Kidney tubule cell (primary cell): Measurements from ENCODE around the gene CYB5R3.
"Not testable (repeated sequence)": the region's sequence is repeated elsewhere in the genome, so short reads cannot be mapped to it uniquely, and the experiment has no call there.

Source experiments
- DNase-seq: peaks from one replicate; pipeline ENCODE4 v3.0.0-alpha.2; 2018; ENCODE audit warnings: low spot score

Gene CYB5R3

DNA sequence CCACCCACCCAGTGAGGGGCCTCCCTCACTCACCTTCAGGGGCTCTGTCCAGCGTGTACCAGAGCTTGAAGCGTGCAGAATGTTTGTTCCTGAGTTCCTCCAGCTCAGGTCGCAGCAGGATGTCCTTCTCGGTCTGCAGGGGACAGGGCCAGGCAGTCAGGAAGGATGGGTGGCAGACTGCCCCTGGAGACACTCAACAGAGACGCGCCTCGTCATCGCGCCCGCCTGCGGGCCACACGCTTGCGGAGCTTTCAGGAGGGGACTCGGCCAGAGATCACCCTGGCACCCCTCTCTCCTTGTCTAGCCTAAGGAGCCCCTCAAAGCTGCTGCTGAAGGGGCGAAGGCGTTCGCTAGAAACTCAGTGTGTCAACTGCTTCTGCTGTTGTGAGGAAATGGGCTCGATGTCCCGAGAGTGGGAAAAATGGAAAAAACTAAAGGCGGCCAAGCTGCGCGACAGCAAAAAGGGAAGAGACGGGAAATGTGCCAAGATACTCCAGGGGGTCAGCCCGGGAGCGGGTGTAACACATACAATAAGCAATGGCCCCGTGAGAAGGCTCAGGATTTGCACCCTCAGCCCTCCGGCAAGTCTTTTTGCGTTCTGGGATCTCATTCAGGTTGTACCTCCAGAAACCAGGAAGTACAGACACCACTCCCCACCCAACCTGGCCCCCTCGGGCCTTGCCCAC lies 25.3 kb downstream of the CYB5R3 start:
- no peak for DNase-seq

DNA sequence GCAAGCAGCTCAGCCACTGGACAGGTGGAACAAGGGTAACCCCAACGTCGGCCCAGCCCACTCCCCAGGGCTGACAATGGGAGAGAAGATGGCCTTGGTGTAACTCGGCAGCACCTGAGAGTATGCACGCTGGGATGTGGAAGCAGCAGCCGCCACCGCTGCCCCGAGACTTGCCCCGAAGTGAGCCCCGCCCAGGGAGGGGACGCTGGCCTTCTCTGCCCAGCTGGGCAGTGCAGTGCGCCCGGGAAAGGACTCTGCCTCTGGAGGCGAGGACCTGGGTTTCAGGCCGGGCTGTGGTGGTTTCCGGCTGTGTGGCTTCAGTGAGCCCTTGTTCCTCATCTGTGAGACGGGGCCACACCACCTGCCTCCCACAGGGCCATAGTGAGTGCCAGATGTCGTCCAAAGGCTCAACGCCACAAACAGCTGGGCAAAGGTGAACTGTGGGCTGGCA lies 25.9 kb downstream of the CYB5R3 start:
- DNase-seq: no peak

DNA sequence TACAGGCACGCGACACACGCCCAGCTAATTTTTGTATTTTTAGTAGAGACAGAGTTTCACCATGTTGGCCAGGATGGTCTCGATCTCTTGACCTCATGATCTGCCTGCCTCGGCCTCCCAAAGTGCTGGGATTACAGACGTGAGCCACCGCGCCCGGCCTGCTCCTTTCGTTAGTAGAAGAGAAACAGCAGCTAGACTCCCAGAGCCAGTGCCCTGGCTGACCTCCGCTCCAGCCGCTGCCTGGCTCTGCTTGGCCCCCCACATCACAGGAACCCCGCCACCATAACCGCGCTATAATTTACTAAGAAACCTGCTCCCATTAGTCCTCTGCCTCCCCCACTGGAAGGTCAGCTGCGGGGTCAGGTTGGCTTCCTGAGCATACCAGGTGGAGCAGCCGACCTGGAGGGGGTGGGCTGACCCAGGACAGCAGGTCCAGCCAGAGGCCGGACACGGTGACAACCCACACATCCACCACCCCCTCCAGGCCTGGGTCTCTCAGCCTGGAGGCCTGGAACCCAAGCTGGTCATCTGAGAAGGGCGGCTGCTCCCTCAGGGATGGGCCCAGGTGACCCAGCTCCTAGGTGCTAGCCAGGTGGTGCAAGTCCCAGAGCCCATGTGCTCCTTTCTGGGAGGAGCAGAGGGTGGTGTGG lies 27.0 kb downstream of the CYB5R3 start:
- DNase-seq: no peak

DNA sequence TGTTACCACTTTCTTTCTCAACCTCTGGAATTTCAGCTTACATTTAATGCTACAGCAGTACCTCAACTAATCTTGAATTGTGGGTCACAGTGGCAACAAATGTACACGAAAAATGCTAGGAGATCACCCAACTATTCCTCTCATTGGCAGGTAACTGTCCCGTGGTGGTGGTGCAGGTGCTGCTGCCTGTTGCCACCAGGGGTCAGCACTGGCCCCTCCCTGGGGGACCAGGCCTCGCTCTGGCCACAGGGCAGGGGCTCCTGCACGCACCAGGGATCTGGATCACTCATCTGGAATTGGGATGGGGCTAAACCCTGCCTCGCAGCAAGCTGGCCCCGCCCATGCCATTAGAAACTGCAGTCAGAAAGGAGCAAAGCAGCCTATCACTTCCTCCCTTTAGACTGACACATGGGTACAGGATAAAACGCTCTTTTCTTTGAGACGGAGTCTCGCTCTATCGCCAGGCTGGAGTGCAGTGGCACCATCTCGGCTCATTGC lies 27.6 kb downstream of the CYB5R3 start:
- peak; percentile 90 for DNase-seq

DNA sequence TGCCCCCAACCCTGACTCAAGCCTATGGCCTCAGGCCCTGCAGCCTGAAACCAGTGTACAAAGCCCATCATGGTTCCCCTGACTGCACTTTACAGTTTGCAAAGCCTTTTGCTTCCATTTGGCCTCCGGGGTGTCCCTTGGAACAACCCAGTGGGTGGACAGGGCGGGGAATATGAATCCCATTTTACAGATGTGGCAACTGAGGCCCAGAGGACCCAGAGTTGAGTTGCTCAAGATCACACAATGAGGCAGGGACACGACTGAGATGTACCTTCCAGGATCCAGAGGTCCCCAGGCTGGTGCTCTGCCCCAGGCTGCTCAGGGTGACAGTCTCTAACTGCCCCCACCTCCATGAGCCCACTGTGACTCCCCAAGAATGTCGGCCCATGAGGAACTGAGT lies 29.1 kb downstream of the CYB5R3 start:
- DNase-seq: no peak

DNA sequence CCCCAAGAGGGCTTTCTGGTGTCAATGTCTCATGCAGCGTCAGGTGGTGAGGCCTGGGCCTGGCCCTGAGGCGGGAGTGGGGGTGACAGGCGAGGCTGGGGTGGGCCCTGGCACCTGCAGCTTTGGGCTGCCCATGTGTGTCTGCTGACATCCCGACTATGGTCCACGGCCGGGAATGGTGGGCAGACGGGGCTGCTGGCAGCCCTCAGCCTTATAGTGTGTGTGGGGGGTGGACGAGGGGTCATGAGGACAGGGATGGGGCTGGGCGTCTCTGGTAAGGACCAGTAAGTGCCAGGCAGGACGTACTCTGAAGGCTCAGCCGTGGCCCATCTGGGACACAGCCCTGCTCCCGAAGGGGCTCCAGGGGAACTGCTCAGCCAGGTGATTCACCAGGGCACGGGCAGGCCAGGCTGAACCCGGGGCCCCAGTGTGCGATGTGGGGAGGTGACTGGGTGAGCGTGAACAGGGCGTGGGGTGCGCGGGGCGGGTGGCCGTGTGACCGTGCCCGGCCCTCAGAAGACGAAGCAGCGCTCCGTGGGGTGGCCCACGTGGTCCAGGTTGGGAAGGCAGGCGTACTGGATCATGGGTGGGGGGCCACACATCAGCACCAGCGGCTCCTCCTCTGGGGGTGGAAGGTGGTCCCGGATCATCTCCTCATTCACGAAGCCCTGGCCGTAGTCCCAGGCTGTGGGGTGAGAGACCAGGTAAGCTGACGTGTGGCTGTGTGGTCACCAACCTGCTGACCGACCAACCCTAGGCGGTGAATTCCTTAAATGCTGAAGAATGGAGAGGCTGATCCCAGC lies 29.7 kb downstream of the CYB5R3 start:
- no peak for DNase-seq

DNA sequence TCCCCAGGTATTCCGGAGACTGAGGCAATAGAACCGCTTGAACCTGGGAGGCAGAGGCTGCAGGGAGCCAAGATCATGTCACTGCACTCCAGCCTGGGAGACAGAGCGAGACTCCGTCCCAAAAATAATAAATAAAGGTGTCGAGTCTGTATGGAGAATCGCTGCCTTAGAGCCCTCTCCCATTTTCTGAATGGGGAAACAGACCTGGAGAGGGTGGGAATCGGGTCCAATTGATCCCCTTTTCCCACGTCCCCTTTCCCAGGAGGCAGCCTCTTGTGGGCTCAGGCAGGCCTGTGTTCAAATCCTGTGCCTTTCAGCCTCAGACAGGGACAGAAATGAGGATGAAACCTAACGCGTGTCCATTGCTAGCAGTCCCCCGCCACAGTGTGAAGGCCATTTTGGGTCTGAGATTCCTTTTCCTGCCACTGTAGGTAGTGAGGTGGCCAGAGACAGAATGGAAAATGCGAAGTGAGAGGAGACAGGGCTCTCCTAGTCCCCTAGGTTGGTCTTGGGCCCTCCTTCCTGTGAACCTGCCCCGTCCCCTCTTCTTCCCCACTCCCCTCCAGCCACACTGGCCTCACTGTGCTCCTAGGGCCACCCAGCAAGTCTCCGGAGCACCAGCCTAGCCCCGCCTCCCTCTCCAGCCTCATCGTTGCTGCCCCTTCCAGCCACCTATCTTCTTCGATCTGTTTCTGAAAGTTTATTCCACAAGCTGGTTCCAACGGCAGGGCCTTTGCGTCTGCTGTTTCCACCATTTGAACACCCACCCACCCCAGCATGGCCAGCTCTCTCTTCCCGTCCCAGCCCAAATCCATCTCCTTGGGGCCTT lies 31.8 kb downstream of the CYB5R3 start:
- no peak for DNase-seq

DNA sequence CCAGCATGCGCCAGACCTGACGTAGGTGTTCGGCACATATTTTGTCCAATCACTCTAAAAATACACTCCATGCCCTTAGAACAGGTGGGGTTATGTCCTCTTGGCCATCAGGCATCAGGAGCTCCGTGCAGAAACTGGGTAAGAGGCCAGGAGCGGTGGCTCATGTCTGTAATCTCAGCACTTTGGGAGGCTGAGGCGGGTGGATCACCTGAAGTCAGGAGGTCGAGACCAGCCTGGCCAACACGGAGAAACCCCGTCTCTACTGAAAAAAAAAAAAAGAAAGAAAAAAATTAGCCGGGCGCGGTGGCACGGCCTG lies 33.4 kb downstream of the CYB5R3 start:
- DNase-seq: not testable (repeated sequence)

DNA sequence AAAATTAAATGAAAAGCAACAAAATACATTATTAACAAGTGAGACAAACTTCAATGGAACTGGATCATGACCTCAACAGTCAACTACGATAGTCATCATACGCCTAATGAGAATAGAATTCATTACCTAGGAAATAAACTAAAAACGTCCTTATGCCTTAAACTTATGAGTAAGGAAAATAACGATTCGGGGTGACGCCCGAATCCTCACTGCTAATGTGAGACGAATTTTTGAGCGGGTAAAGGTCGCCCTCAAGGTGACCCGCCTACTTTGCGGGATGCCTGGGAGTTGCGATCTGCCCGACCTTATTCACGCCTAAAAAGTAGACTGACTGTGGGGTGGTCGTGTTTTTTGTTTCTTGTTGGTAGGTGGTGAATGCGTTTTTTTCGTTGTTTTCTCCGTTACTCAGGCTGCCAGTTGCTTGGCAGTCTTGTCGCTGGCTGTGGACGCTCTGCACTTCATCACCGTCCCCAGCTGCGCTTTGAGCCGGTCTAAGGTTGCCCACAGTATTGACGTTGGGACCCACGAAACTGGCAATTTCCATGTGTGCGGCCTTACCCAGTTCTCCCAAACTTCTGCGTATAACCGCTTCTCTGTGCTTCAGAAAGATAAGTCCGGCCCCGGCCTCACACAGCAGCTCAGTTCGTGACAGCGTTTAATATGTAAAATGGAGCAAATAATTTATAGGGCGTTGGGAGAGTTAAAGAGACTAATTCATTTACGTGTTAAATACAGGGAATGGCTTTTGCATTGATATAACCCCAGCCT lies 33.9 kb downstream of the CYB5R3 start:
- peak; percentile 100 for DNase-seq

DNA sequence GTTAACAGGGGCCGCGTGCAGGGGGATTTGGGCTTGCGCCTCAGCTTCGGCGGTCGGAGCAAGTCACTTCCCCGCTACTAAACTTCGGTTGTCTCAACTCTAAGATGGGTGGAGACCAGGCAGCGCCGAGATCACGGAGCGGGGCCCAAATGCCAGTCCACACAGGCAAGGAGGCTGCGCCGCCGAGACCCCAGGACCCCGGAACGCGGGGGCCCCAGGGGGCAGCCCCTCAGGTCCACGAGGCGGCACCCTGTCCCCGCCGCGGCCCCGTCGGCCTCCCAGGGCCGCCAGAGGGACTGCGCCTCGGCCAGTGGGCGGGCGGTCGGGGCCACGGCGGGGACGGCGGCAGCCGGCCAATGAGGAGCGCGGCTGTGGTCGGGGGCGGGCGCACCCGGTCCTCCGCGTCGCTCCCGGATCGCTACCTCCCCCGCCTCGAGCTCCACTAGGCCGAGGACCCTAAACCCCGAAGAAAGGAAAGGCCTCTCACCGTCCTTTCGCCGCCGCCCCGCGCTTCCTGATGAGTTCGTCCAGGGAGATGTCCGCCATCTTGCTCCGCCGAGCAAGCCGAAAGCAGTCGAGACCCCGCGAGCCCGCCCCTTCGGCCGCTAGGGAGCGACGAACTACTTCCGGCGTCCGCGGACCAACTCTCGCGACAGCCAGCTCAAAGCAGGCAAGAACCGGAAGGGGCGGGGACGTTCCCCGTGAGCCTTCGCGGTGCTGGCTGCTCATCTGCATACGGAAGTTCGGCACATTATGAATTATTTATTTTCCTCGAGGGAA lies 34.7 kb downstream of the CYB5R3 start, which contains the start of gene POLDIP3:
POLDIP3 (minus strand) TSS at position 572 of the 780 bp plus-strand sequence; CDS start at position 546, 26 bp downstream.
- DNase-seq: peak; percentile 98

DNA sequence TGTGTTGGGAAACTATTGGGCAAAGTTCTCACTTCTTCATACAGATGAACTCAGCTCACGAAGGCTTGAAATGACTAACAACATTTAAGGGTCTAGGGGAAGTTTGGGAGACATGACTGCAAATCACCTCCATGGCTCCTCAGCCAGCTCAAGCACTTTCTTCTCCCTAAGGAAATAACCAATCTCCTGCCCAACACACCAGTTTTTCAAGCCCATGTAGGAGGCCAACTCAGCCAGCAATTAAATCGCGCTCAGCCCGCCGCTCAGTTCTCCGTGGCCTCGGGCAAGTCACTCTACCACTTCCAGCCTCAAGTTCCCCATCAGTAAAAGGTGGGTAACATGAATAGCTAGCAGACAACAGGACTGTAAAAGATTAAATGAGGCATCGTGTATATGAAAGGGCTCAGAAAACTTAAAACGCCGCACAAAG lies 35.3 kb downstream of the CYB5R3 start:
- peak; percentile 42 for DNase-seq

DNA sequence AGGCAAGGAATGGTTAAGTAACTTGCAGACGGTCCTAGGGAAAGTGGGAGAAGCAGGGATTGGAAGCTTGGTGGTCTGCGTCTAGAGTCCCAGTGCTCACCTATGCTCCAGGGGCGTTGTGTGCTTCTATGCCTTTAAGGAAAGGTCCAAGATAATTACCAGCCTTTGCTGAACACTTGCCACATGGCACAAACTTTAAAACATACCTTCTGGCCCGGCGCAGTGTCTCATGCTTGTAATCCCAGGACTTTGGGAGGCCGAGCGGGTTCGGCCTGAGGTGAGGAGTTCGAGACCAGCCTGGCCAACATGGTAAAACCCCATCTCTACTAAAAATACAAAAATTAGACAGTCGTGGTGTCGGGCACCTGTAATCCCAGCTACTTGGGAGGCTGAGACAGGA lies 36.9 kb downstream of the CYB5R3 start:
- no peak for DNase-seq

DNA sequence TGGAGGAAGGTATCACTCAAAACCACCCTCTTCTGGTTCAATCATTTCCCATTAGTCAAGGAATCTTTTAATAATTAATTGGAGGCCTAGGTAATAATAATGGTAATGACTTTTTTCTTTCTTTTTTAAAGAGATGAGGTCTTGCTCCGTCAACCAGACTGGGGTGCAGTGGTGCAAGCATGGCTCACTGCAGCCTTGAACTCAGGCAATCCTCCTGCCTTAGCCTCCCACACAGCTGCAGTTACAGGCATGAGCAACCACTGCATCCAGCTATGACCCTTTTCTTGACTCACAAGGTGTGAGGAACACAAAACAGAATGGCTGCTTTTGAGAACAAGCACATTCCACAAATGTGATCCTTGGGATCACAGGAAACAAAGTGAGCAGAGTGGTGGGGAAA lies 38.1 kb downstream of the CYB5R3 start:
- peak; percentile 93 for DNase-seq

DNA sequence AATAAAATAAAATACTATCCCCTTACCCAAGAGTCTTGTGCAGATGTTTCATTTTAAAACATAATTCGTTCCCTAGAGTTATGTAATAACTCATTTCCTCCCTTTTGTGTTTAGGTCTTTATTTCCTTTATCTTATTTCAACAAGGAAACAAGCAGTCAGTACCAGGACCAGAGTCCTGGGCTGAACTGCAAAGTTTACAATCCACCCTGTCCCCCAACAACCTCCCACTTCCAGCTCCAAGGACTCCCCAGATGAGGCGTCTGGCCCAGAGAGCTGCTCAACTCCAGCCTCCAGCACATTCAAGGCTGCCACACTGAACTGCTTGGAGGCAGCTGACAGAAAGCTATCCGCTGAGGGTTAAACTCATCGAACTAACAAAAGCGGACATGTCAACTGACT lies 39.0 kb downstream of the CYB5R3 start:
- no peak for DNase-seq

DNA sequence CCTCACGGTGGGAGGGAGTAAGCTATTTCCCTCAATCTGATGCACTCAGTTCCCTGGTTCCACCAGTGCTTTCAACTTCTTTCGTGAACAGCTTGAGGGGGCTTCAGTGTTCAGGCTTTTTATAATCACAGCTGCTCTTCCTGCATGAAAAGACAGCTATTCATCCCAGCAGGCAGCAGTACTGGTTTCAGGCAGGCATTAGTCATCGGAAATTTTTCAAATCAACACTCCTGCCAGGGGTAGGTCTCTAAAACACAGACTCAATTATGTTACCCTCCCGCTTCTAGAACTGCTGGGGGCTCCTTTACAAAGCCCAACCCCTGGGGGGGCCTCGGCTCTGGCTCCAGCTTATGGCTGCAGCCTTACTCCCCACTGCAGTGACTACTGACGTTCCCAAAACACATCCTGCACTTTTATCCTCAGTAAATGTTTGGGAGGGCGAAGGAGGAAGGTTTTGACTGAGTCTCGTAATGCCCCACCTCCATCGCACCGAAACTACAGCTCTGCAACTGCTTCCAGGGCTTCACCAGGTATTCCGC lies 40.3 kb downstream of the CYB5R3 start:
- peak; percentile 69 for DNase-seq

DNA sequence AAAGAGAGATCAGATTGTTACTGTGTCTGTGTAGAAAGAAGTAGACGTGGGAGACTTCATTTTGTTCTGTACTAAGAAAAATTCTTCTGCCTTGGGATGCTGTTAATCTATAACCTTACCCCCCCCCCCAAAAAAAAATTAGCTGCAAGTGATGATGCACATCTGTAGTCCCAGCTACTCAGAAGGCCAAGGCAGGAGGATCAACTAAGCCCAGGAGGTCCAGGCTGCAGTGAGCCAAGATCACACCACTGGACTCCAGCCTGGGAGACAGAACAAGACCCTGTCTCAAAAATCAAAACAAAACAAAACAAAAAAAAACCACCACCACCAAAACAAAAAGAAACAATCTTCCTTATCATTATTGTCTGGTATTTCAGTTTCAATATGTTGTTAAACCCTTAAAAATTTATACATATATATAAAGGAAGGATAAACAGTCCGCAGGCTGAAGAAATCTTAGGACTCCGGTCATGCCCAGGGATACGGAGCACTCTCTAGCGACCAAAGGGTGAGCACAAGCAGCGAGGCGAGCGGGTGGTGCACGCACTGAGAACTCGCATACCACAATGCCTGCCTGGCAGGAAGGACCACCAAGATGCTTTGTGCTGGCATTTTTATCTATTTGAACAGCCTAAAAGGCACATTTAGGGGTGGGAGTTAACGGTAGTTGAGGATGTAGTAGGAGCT lies 40.9 kb downstream of the CYB5R3 start:
- peak; percentile 38 for DNase-seq

DNA sequence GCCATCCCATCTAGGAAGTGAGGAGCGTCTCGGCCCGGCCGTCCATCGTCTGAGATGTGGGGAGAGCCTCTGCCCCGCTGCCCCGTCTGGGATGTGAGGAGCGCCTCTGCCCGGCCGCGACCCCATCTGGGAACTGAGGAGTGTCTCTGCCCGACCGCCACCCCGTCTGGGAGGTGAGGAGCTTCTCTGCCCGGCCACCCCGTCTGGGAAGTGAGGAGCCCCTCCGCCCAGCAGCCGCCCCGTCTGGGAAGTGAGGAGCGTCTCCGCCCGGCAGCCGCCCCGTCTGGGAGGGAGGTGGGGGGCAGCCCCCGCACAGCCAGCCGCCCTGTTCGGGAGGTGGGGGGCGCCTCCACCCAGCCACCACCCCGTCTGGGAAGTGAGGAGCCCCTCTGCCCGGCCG lies 41.6 kb downstream of the CYB5R3 start:
- not testable (repeated sequence) for DNase-seq

DNA sequence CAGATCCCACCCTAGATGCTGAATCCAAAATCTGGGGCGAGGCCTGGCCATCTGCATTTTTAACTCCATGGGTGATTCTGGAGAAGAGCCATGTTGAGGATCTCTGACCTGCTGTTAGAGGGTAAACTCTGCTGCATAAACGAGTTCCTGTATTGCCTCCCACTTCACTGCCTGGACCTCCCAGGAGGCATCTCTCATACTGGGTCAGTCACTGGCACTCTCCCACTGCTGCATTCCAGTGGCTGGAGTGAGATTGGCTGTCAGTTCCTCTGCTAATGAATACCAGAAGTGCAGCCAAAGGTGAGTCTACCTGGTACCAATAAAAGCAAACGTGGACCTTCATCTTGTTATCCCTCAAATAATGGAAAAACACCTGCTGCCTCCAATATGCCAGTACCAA lies 44.8 kb downstream of the CYB5R3 start:
- DNase-seq: peak; percentile 86

DNA sequence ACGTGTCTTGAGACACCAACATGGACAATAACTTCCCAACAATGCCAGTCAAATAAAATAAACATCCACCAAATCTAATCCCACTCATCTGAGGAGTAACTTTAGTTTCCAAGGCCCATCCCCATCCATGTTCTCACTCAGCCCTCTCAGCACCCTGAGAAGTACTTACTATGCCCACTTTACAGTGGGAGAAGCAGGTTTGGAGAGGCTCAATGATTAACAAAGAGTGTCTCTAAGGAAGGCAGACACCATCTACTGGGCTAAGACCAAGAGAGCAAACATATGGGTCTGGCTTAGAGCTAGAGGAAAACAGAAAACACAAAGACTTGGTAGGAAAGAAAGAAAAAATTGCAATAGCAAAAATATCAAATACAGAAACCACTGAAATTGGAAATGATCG lies 45.8 kb downstream of the CYB5R3 start:
- DNase-seq: no peak
